MM.1S (cell line): Measurements from ENCODE around the gene TNFSF9.
"Not testable (repeated sequence)": the region's sequence is repeated elsewhere in the genome, so short reads cannot be mapped to it uniquely, and the experiment has no call there.

Experiments used
- CTCF ChIP-seq: fragments of 300-600 bp; sonication (generic); IDR thresholded peaks from 2 replicates; pipeline ENCODE4 v1.5.1; 2016; ENCODE audit warnings: antibody characterized with exemption, low read length, mixed read lengths
- EZH2 ChIP-seq: fragments of 300-600 bp; sonication (generic); optimal IDR thresholded peaks from 2 replicates; pipeline ENCODE3; 2017; ENCODE audit warnings: low read depth, mild to moderate bottlenecking, antibody characterized with exemption, low read length, mixed read lengths

DNA sequence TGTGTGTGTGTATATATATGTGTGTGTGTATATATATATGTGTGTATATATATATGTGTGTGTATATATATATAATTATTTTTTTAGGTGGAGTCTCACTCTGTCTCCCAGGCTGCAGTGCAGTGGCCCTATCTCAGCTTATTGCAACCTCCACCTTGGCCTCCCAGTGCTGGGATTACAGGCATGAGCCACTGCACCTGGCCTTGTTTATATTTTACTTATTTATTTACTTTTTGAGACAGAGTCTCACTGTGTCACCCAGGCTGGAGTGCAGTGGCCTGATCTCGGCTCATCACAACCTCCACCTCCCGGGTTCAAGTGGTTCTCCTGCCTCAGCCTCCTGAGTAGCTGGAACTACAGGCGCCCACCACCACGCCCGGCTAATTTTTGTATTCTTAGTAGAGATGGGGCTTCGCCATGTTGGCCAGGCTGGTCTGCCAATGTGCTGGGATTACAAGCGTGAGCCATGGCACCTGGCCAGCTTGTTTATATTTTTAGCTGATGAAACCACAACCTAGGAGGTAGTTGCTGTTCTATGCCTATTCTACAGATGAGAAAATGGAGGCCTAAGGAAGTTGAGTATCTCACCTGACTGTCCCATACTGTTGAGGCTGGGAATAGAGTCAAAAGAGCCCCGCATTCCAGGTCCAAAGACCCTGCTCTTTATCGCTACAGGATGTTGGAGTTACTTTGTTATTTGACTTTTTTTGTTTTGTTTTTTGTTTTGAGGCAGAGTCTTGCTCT lies 22.6 kb upstream of the TNFSF9 start:
- TF ChIP-seq CTCF, EZH2: not testable (repeated sequence)
